WTC11 (cell line): ENCODE data around the gene C5orf58.

Experiments used
- CBFB ChIP-seq: sonication (generic); formaldehyde crosslinking; IDR thresholded peaks from 2 replicates; pipeline ENCODE4 v1.8.1; 2022; ENCODE audit warnings: mild to moderate bottlenecking, low read depth, missing genetic modification reagents
- ELF4 ChIP-seq: sonication (generic); formaldehyde crosslinking; IDR thresholded peaks from 2 replicates; pipeline ENCODE4 v1.8.1; 2022; ENCODE audit warnings: low read depth, mild to moderate bottlenecking, moderate library complexity, missing genetic modification reagents
- JUN ChIP-seq: sonication (generic); formaldehyde crosslinking; IDR thresholded peaks from 2 replicates; pipeline ENCODE4 v1.8.0; 2023; ENCODE audit warnings: mild to moderate bottlenecking, missing genetic modification reagents
- NR1H2 ChIP-seq: sonication (generic); formaldehyde crosslinking; IDR thresholded peaks from 2 replicates; pipeline ENCODE4 v1.9.0; 2021; ENCODE audit warnings: mild to moderate bottlenecking, moderate library complexity, missing genetic modification reagents
- SMAD3 ChIP-seq: sonication (generic); formaldehyde crosslinking; IDR thresholded peaks from 2 replicates; pipeline ENCODE4 v1.8.0; 2022; ENCODE audit warnings: missing genetic modification reagents, mild to moderate bottlenecking, borderline replicate concordance
- TEAD4 ChIP-seq: sonication (generic); formaldehyde crosslinking; IDR thresholded peaks from 2 replicates; pipeline ENCODE4 v1.8.0; 2022; ENCODE audit warnings: mild to moderate bottlenecking, missing genetic modification reagents
- ZNF121 ChIP-seq: sonication (generic); formaldehyde crosslinking; IDR thresholded peaks from 2 replicates; pipeline ENCODE4 v1.8.0; 2023; ENCODE audit warnings: missing genetic modification reagents
- TF ChIP-seq, protein P1 (sequence below): sonication (generic); formaldehyde crosslinking; IDR thresholded peaks from 2 replicates; pipeline ENCODE4 v1.8.1; 2023; ENCODE audit warnings: mild to moderate bottlenecking, missing genetic modification reagents, moderate library complexity
- TF ChIP-seq, protein P2 (sequence below): fragments of 200-600 bp; IDR thresholded peaks from 2 replicates; pipeline ENCODE4 v1.8.0; 2022; ENCODE audit warnings: antibody characterized with exemption
- TF ChIP-seq, protein P3 (sequence below): sonication (generic); formaldehyde crosslinking; IDR thresholded peaks from 2 replicates; pipeline ENCODE4 v1.8.0; 2022; ENCODE audit warnings: mild to moderate bottlenecking, missing genetic modification reagents
- TF ChIP-seq, protein P4 (sequence below): sonication (generic); formaldehyde crosslinking; conservative IDR thresholded peaks from 2 replicates; pipeline ENCODE4 v1.8.1; 2022; ENCODE audit warnings: mild to moderate bottlenecking, missing genetic modification reagents
- TF ChIP-seq, protein P5 (sequence below): fragments of 250-450 bp; sonication (Bioruptor Pico); IDR thresholded peaks from 2 replicates; pipeline ENCODE4 v1.9.0; 2021; ENCODE audit warnings: mild to moderate bottlenecking
- TF ChIP-seq, protein P6 (sequence below): fragments of 250-450 bp; sonication (Bioruptor Pico); IDR thresholded peaks from 2 replicates; pipeline ENCODE4 v2.1.2; 2022; ENCODE audit warnings: mild to moderate bottlenecking, moderate library complexity

DNA sequence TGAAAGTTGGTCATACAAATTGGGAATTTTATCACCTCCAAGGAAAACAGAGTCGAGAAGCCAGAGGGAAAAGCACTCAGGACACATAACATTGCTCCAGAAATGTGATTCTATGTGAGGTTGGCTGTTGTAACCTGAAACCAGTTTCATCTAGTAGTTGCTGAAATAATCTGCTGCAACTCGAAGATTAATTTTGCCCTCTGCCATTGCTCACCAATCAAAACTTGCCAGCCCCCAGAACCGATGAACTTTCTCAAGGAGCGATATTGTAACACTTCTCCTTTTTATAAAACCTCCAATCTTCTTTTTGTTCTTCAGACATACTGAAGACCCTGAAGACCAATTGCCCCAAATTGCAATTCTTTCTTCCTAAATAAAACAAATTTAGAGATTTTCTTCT, 31.1 kb downstream of the C5orf58 start:
- TF ChIP-seq, protein P1, sequence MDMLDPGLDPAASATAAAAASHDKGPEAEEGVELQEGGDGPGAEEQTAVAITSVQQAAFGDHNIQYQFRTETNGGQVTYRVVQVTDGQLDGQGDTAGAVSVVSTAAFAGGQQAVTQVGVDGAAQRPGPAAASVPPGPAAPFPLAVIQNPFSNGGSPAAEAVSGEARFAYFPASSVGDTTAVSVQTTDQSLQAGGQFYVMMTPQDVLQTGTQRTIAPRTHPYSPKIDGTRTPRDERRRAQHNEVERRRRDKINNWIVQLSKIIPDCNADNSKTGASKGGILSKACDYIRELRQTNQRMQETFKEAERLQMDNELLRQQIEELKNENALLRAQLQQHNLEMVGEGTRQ (CRISPR knock-in tag) = no peak
- TF ChIP-seq ZNF121 (CRISPR knock-in tag) = no peak
- TF ChIP-seq, protein P2, sequence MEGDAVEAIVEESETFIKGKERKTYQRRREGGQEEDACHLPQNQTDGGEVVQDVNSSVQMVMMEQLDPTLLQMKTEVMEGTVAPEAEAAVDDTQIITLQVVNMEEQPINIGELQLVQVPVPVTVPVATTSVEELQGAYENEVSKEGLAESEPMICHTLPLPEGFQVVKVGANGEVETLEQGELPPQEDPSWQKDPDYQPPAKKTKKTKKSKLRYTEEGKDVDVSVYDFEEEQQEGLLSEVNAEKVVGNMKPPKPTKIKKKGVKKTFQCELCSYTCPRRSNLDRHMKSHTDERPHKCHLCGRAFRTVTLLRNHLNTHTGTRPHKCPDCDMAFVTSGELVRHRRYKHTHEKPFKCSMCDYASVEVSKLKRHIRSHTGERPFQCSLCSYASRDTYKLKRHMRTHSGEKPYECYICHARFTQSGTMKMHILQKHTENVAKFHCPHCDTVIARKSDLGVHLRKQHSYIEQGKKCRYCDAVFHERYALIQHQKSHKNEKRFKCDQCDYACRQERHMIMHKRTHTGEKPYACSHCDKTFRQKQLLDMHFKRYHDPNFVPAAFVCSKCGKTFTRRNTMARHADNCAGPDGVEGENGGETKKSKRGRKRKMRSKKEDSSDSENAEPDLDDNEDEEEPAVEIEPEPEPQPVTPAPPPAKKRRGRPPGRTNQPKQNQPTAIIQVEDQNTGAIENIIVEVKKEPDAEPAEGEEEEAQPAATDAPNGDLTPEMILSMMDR = no peak
- no peak for TF ChIP-seq CBFB
- TF ChIP-seq, protein P3, sequence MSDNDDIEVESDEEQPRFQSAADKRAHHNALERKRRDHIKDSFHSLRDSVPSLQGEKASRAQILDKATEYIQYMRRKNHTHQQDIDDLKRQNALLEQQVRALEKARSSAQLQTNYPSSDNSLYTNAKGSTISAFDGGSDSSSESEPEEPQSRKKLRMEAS (CRISPR knock-in tag) = no peak
- TF ChIP-seq, protein P4, sequence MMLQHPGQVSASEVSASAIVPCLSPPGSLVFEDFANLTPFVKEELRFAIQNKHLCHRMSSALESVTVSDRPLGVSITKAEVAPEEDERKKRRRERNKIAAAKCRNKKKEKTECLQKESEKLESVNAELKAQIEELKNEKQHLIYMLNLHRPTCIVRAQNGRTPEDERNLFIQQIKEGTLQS (CRISPR knock-in tag) = no peak
- no peak for TF ChIP-seq ELF4
- no peak for TF ChIP-seq SMAD3 (CRISPR knock-in tag)
- TF ChIP-seq JUN = no peak
- TF ChIP-seq NR1H2 (CRISPR knock-in tag) = no peak
- TF ChIP-seq TEAD4 (CRISPR knock-in tag) = no peak
- TF ChIP-seq, protein P5, sequence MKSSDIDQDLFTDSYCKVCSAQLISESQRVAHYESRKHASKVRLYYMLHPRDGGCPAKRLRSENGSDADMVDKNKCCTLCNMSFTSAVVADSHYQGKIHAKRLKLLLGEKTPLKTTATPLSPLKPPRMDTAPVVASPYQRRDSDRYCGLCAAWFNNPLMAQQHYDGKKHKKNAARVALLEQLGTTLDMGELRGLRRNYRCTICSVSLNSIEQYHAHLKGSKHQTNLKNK (CRISPR knock-in tag) = no peak
- TF ChIP-seq, protein P6, sequence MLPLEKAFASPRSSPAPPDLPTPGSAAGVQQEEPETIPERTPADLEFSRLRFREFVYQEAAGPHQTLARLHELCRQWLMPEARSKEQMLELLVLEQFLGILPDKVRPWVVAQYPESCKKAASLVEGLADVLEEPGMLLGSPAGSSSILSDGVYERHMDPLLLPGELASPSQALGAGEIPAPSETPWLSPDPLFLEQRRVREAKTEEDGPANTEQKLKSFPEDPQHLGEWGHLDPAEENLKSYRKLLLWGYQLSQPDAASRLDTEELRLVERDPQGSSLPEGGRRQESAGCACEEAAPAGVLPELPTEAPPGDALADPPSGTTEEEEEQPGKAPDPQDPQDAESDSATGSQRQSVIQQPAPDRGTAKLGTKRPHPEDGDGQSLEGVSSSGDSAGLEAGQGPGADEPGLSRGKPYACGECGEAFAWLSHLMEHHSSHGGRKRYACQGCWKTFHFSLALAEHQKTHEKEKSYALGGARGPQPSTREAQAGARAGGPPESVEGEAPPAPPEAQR (CRISPR knock-in tag) = no peak
